HG02885 (cell line): ENCODE results near the gene KCNAB2.

Source experiments
- ATAC-seq: cut with Tn5 transposase; IDR thresholded peaks from one replicate; pipeline ENCODE4 v1.9.1; 2021; ENCODE audit warnings: mild to moderate bottlenecking; ENCODE audit not compliant: unreplicated experiment, poor library complexity

KCNAB2 gene

GRCh38 chr1:6105763-6106162, 60.1 kb downstream of the KCNAB2 start:
- no peak for ATAC-seq

- no peak for ATAC-seq
These were observed 60.6 kb downstream of the KCNAB2 start for GRCh38 chr1:6106321-6106731.

DNA sequence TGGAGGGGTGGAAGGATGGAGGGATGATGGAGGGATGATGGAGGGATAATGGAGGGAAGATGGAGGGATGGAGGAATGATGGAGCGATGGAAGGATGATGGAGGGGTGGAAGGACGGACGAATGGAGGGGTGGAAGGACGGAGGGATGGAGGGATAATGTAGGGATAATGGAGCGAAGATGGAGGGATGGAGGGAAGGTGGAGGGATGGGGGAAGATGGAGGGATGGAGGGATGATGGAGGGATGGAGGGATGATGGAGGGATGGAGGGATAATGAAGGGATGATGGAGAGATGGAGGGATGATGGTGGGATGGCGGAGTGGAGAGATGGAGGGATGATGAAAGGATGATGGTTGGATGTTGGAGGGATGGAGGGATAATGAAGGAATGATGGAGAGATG, 61.3 kb downstream of the KCNAB2 start:
- ATAC-seq: no peak

- no peak for ATAC-seq
These were observed 62.0 kb downstream of the KCNAB2 start for GRCh38 chr1:6107409-6108356.

- no peak for ATAC-seq
These were observed 62.8 kb downstream of the KCNAB2 start for GRCh38 chr1:6108476-6108875.

GRCh38 chr1:6108937-6109614, 63.4 kb downstream of the KCNAB2 start:
- no peak for ATAC-seq

DNA sequence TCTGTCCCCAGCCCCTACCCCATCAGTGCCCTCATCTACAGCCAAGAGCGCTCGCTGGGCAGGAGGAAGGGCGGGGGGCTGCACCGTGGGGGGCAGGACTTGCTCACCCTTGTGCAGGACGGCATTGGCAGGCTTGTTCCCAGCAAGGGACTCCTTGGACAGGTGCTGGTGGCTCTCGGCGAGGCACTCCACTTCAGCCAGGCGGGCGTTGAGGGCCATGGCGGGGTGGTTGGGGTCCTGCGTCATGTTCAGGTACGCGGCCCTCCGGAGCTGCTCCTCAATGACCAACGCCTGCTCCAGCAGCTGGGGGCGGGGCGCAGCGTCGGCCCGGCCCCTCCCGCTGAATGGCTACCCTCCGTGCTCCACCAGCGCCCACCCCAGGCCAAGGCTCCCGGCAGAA, 64.0 kb downstream of the KCNAB2 start:
- ATAC-seq: no peak

GRCh38 chr1:6110326-6110725, 64.6 kb downstream of the KCNAB2 start:
- ATAC-seq: no peak

- ATAC-seq: no peak
These were observed 65.9 kb downstream of the KCNAB2 start for GRCh38 chr1:6111571-6111970.

GRCh38 chr1:6111991-6112689, 66.5 kb downstream of the KCNAB2 start:
- no peak for ATAC-seq

DNA sequence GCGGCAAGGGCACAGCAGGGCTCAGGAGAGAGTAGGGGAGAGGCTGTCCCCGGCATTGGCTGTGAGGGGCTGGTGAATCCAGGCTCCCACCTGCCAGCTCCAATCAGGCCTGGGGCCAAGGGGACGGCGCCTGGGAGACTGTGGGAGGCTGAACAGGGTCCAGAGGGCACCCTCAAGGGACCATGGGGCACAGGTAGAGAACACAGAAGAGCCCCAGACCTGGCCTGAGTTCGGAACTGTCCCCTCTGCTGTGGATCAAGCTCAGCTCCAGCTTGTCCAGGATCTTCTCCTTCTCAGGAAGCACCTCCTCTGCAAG, 67.0 kb downstream of the KCNAB2 start:
- ATAC-seq: no peak

DNA sequence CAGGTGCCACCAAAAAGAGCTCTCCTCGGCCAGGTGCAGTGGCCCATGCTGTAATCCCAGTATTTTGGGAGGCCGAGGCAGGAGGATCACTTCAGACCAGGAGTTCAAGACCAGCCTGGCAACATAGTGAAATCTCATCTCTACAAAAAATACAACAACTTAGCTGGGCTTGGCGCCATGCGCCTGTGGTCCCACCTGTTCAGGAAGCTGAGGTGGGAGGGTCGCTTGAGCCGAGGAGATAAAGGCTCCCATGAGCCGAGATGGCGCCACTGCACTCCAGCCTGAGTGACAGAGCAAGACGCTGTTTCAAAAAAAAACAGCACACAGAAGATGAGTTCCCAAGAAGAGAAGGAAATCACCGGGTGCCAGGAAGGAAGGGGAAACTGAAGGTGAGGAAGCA, 67.4 kb downstream of the KCNAB2 start:
- no peak for ATAC-seq

DNA sequence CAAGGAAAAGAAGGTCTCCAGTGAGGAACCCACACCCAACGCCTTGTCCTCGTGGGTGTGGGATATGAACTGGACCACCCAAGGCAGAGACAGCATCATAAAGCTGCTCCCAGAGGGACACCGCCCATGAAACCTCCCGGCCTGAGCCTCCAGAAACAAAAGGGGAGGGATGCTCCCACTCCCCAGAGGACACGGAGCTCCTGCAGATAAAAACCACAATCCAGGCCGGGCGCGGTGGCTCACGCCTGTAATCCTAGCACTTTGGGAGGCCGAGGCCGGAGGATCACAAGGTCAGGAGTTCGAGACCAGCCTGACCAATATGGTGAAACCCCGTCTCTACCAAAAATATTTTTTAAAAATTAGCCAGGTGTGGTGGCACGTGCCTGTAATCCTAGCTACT, 68.1 kb downstream of the KCNAB2 start:
- ATAC-seq: no peak

DNA sequence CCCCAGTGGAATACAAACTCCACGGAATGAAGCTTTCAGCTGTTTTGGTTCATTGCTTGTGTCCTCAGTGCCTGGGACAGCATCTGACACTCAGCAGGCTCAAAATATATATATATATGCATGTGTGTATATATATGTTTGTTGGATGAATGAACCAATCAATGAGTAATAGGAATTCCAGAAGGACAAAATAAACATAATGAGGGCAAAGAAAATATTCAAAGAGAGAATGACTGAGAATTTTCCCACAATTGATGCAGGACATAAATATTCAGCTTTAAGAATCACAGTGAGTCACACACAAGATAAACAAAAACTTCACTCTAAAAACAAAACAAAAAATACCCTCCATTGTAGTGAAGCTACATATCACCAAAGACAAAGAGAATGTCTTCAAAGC, 70.4 kb downstream of the KCNAB2 start:
- no peak for ATAC-seq

DNA sequence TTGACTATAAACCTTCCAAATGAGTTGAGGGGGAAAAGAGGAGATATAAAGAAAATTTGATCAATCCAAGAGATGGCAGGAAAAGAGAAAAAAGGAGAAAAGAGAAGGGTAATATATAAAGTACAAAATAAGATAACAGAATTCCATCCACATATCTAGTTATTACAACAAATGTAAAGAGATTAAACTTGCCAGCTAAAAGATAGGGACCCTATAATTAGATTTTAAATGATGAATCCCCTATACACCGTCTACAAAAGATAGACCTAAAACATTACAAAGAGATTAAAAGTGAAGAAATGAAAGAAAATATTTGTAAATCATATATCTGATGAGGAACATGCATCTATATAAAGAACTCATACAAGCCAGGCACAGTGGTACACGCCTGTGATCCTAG, 71.4 kb downstream of the KCNAB2 start:
- ATAC-seq: no peak

DNA sequence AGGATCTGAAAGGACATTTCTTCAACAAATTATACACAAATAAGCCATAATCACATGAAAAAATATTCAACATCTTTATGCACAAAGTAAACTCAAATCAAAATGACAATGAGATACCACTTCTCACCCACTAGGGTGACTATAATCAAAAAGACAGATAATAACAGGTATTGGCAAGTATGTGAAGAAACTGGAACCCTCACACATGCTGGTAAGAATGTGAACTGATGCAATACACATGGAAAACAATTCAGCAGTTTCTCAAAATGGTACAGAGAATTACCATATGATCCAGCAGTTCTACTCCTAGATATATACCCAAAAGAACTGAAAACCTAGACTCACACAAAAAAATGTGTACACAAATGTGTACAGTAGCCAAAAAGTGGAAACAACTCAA, 71.9 kb downstream of the KCNAB2 start:
- ATAC-seq: no peak

GRCh38 chr1:6118415-6118814, 72.7 kb downstream of the KCNAB2 start:
- ATAC-seq: no peak

- ATAC-seq: no peak
These were observed 75.3 kb downstream of the KCNAB2 start for GRCh38 chr1:6121021-6121421.

- ATAC-seq: no peak
These were observed 76.1 kb downstream of the KCNAB2 start for GRCh38 chr1:6121651-6122370.

GRCh38 chr1:6123083-6123482, 77.4 kb downstream of the KCNAB2 start:
- no peak for ATAC-seq

- no peak for ATAC-seq
These were observed 78.1 kb downstream of the KCNAB2 start for GRCh38 chr1:6123816-6124215.
